Neuronal stem cell (in vitro differentiated cells): ENCODE measurements around the gene PCDHGB3.
A peak's percentile ranks its signal among the peaks of the same experiment; 100 is the strongest.

Source experiments
- DNase-seq: peaks from one replicate; pipeline ENCODE4 v3.0.0-alpha.2; 2013; ENCODE audit warnings: low spot score
- H2AFZ ChIP-seq: one replicate; pipeline ENCODE4 v1.6.1; 2013; ENCODE audit warnings: mild to moderate bottlenecking, low read length, inconsistent platforms
- H2AK5ac ChIP-seq: 2 replicates; pipeline ENCODE4 v1.6.1; 2013; ENCODE audit warnings: low read depth, mild to moderate bottlenecking, inconsistent platforms, low read length, moderate library complexity, mixed read lengths
- H2BK120ac ChIP-seq: 2 replicates; pipeline ENCODE4 v1.6.1; 2013; ENCODE audit warnings: low read depth, mild to moderate bottlenecking, inconsistent platforms, low read length, moderate library complexity, mixed read lengths
- H2BK12ac ChIP-seq: one replicate; pipeline ENCODE4 v1.6.1; 2013; ENCODE audit warnings: low read length, inconsistent platforms
- H2BK15ac ChIP-seq: 2 replicates; pipeline ENCODE4 v1.6.1; 2013; ENCODE audit warnings: mild to moderate bottlenecking, low read length, inconsistent platforms, mixed read lengths
- H2BK5ac ChIP-seq: one replicate; pipeline ENCODE4 v1.6.1; 2013; ENCODE audit warnings: inconsistent platforms, mild to moderate bottlenecking, low read length, moderate library complexity
- H3K14ac ChIP-seq: one replicate; pipeline ENCODE4 v1.6.1; 2013; ENCODE audit warnings: low read length, inconsistent platforms
- H3K18ac ChIP-seq: 2 replicates; pipeline ENCODE4 v1.6.1; 2013; ENCODE audit warnings: low read length, inconsistent platforms
- H3K23ac ChIP-seq: 2 replicates; pipeline ENCODE4 v1.6.1; 2013; ENCODE audit warnings: low read depth, mild to moderate bottlenecking, mixed read lengths, low read length, inconsistent platforms; ENCODE audit not compliant: poor library complexity
- H3K27ac ChIP-seq: replicated peaks from 3 replicates; pipeline ENCODE4 v1.5.1; 2013; ENCODE audit warnings: low read length, inconsistent platforms
- H3K27me3 ChIP-seq, 3 experiments: 2 replicates each; pipeline ENCODE4 v1.6.1; 2013; ENCODE audit warnings: low read length in 3 of 3, mild to moderate bottlenecking in 2 of 3, inconsistent platforms in 1 of 3, low read depth in 1 of 3, mixed read lengths in 1 of 3, moderate library complexity in 1 of 3; ENCODE audit not compliant: control insufficient read depth in 3 of 3, insufficient read depth in 3 of 3
- H3K36me3 ChIP-seq, 2 donors: replicated peaks in 1 of 2; 2 replicates each; pipeline ENCODE4 v1.6.1; 2013; ENCODE audit warnings: low read length in 2 of 2; ENCODE audit not compliant: control insufficient read depth in 2 of 2, insufficient read depth in 2 of 2
- H3K4ac ChIP-seq: 2 replicates; pipeline ENCODE4 v1.6.1; 2013; ENCODE audit warnings: inconsistent platforms, mild to moderate bottlenecking, low read length, moderate library complexity
- H3K4me1 ChIP-seq, 2 donors: 1 replicate in 1 of 2; 2 replicates in 1 of 2; pipeline ENCODE4 v1.6.1; 2013; ENCODE audit warnings: low read length in 2 of 2, low read depth in 1 of 2; ENCODE audit not compliant: control insufficient read depth in 2 of 2, insufficient read depth in 1 of 2
- H3K4me2 ChIP-seq: one replicate; pipeline ENCODE4 v1.6.1; 2013; ENCODE audit warnings: mild to moderate bottlenecking, low read length, inconsistent platforms; ENCODE audit not compliant: insufficient read depth, poor library complexity, severe bottlenecking
- H3K4me3 ChIP-seq, 2 donors: 2 replicates each; pipeline ENCODE4 v1.5.1; 2013; ENCODE audit warnings: low read length in 2 of 2, mild to moderate bottlenecking in 2 of 2, inconsistent platforms in 1 of 2, moderate library complexity in 1 of 2
- H3K79me1 ChIP-seq: one replicate; pipeline ENCODE4 v1.6.1; 2013; ENCODE audit warnings: low read depth, mild to moderate bottlenecking, inconsistent platforms, low read length, moderate library complexity
- H3K9ac ChIP-seq: one replicate; pipeline ENCODE4 v1.6.1; 2013; ENCODE audit warnings: mild to moderate bottlenecking, low read depth, low read length, inconsistent platforms; ENCODE audit not compliant: poor library complexity
- H3K9me3 ChIP-seq, 2 donors: replicated peaks in 1 of 2; 2 replicates each; pipeline versions ENCODE3 to v1.6.1; 2013; ENCODE audit warnings: low read length in 2 of 2, mild to moderate bottlenecking in 2 of 2, inconsistent platforms in 1 of 2, low read depth in 1 of 2, mixed read lengths in 1 of 2, moderate library complexity in 1 of 2; ENCODE audit not compliant: control insufficient read depth in 2 of 2, insufficient read depth in 1 of 2
- H4K8ac ChIP-seq: one replicate; pipeline ENCODE4 v1.6.1; 2013; ENCODE audit warnings: low read depth, mild to moderate bottlenecking, inconsistent platforms, low read length, moderate library complexity
- H4K91ac ChIP-seq: one replicate; pipeline ENCODE4 v1.6.1; 2013; ENCODE audit warnings: low read length, low read depth, mild to moderate bottlenecking, inconsistent platforms; ENCODE audit not compliant: poor library complexity
- WGBS, 2 donors: extraction: QIAGEN DNeasy Blood & Tissue Kit; methylation state at CpG; one replicate each; pipeline ENCODE4 v1.1.7; 2013; ENCODE audit warnings: missing lambda C conversion rate in 2 of 2, mixed read lengths in 1 of 2; ENCODE audit not compliant: insufficient read length in 2 of 2, insufficient replicate concordance in 1 of 2; ENCODE audit errors: extremely low coverage in 2 of 2; 5-methylcytosine and 5-hydroxymethylcytosine counted together

Gene PCDHGB3

DNA sequence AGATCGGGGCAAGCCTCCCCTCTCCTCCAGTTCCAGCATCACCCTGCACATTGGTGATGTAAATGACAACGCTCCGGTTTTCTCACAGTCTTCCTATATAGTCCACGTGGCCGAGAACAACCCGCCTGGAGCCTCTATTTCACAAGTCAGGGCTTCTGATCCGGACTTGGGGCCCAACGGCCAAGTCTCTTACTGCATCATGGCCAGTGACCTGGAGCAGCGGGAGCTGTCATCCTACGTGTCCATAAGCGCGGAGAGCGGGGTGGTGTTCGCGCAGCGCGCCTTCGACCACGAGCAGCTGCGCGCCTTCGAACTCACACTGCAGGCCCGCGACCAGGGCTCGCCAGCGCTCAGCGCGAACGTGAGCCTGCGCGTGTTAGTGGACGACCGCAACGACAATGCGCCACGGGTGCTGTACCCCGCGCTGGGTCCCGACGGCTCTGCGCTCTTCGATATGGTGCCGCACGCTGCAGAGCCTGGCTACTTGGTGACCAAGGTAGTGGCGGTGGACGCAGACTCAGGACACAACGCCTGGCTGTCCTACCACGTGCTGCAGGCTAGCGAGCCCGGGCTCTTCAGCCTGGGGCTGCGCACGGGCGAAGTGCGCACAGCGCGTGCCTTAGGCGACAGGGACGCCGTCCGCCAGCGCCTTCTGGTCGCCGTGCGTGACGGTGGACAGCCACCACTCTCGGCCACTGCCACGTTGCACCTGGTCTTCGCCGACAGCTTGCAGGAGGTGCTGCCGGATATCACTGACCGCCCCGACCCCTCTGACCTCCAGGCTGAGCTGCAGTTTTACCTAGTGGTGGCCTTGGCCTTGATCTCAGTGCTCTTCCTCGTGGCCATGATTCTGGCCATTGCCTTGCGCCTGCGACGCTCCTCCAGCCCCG lies 19.4 kb downstream of the PCDHGB3 start:
- Histone ChIP-seq H4K8ac (no peak overlapping the region), H2BK5ac (no peak overlapping the region), H3K36me3 (peaks cover 14 to 26% of the 10 kb centered on the region in 2 donors), H3K4me3 (peak overlapping the region in 1 of 2 donors; percentile 24), H3K4me2 (no peak overlapping the region), H2BK120ac (no peak overlapping the region), H2BK12ac (no peak overlapping the region), H3K9me3 (peaks cover 40 to 70% of the 10 kb centered on the region in 2 donors), H3K4me1 (no peaks in the 10 kb centered on the region), H3K27me3 (no peaks in the 10 kb centered on the region), H2AK5ac (no peak overlapping the region), H2AFZ (no peak overlapping the region), H3K79me1 (peaks cover 4% of the 10 kb centered on the region), H3K27ac (no peak overlapping the region), H3K23ac (peak overlapping the region; percentile 16), H4K91ac (no peak overlapping the region), H2BK15ac (no peak overlapping the region), H3K9ac (peak overlapping the region; percentile 51), H3K4ac (no peak overlapping the region), H3K18ac (peak overlapping the region; percentile 30), H3K14ac (no peak overlapping the region)
- no CpG with 5 or more reads among the region's 77 CpGs for WGBS, 2 donors
- no peak for DNase-seq

DNA sequence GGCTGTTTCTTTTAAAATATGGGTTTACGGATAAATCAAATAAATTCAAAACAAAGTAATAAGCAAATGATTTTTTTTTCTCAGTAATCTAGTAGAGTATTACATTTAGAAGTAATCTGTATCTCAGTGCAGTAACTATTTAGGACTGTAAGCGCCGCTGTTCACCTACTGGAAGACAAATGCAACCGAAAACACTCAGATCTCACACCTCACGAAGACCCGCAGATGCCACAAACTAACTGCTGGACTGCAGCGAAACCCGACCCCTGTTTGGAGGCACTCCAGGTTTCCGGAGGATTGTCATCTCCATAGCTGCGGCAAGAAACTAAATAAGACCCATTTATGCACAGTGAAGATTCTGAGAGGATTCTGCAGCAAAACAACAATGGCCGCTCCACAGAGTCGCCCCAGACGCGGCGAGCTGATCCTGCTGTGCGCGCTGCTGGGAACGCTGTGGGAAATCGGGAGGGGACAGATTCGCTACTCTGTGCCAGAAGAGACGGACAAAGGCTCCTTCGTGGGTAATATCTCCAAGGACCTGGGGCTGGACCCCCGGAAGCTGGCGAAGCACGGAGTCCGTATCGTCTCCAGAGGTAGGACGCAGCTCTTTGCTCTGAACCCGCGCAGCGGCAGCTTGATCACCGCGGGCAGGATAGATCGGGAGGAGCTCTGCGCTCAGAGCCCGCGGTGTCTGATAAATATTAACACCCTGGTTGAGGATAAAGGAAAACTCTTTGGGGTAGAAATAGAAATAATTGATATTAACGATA lies 22.6 kb downstream of the PCDHGB3 start, which contains the start of gene PCDHGA8:
TSS of gene PCDHGA8 (plus strand) at position 205 of the 770 bp plus-strand sequence. CDS start at position 386, 181 bp downstream.
- H3K14ac ChIP-seq = no peak within 1 kb of the TSS
- no peak within 1 kb of the TSS for H3K27ac ChIP-seq
- no peak within 1 kb of the TSS for H4K8ac ChIP-seq
- H3K4ac ChIP-seq = no peak within 1 kb of the TSS
- no peak for DNase-seq
- no peak within 1 kb of the TSS for H3K18ac ChIP-seq
- no peak within 1 kb of the TSS for H3K9ac ChIP-seq
- H3K9me3 ChIP-seq = peaks cover 40 to 85% of the 10 kb centered on the region in 2 donors
- H3K79me1 ChIP-seq = peaks cover 6% of the 10 kb centered on the region
- no peak within 1 kb of the TSS for H3K4me2 ChIP-seq
- H3K27me3 ChIP-seq = no peaks in the 10 kb centered on the region
- no peak within 1 kb of the TSS for H2AK5ac ChIP-seq
- no peak within 1 kb of the TSS for H2BK15ac ChIP-seq
- no peaks in the 10 kb centered on the region for H3K4me1 ChIP-seq
- no peak within 1 kb of the TSS for H3K4me3 ChIP-seq
- no peak within 1 kb of the TSS for H2BK5ac ChIP-seq
- H2BK12ac ChIP-seq = no peak within 1 kb of the TSS
- WGBS, 2 donors = no CpG with 5 or more reads among the region's 38 CpGs
- no peak within 1 kb of the TSS for H2AFZ ChIP-seq
- no peak within 1 kb of the TSS for H4K91ac ChIP-seq
- peaks cover 14 to 26% of the 10 kb centered on the region in 2 donors for H3K36me3 ChIP-seq
- no peak within 1 kb of the TSS for H3K23ac ChIP-seq
- no peak within 1 kb of the TSS for H2BK120ac ChIP-seq

- no peak overlapping the region for H2AK5ac ChIP-seq
- H2BK12ac ChIP-seq = no peak overlapping the region
- H2BK5ac ChIP-seq = no peak overlapping the region
- H3K79me1 ChIP-seq = peaks cover 6% of the 10 kb centered on the region
- no peak overlapping the region for H3K4me3 ChIP-seq
- no peak overlapping the region for H3K4ac ChIP-seq
- no peak overlapping the region for H3K14ac ChIP-seq
- H2BK120ac ChIP-seq = no peak overlapping the region
- DNase-seq = no peak
- no peak overlapping the region for H4K91ac ChIP-seq
- no peaks in the 10 kb centered on the region for H3K4me1 ChIP-seq
- no peak overlapping the region for H3K9ac ChIP-seq
- no peak overlapping the region for H2AFZ ChIP-seq
- no peak overlapping the region for H3K4me2 ChIP-seq
- H3K9me3 ChIP-seq = peaks cover 39 to 83% of the 10 kb centered on the region in 2 donors
- WGBS, 2 donors = no CpG with 5 or more reads among the region's 21 CpGs
- no peak overlapping the region for H3K27ac ChIP-seq
- H3K36me3 ChIP-seq = peaks cover 14 to 26% of the 10 kb centered on the region in 2 donors
- H3K18ac ChIP-seq = no peak overlapping the region
- no peaks in the 10 kb centered on the region for H3K27me3 ChIP-seq
- no peak overlapping the region for H3K23ac ChIP-seq
- no peak overlapping the region for H4K8ac ChIP-seq
- H2BK15ac ChIP-seq = no peak overlapping the region
Measured at GRCh38 chr5:141393267-141393666, 23.2 kb downstream of the PCDHGB3 start.
